ENCODE results near the gene GRAP2. TPM values are rescaled to one million over a fixed set of nuclear protein-coding genes. Genes with fewer than 3 reads are reported as not detected.
"Not testable (repeated sequence)": the region's sequence is repeated elsewhere in the genome, so short reads cannot be mapped to it uniquely, and the experiment has no call there.

GRAP2 gene
- total RNA-seq, 3 donors from 2014 or later (not counting 1 experiment from before 2014, with no cell fraction given) = 65.1 to 97.3 (median 92.2) TPM

DNA sequence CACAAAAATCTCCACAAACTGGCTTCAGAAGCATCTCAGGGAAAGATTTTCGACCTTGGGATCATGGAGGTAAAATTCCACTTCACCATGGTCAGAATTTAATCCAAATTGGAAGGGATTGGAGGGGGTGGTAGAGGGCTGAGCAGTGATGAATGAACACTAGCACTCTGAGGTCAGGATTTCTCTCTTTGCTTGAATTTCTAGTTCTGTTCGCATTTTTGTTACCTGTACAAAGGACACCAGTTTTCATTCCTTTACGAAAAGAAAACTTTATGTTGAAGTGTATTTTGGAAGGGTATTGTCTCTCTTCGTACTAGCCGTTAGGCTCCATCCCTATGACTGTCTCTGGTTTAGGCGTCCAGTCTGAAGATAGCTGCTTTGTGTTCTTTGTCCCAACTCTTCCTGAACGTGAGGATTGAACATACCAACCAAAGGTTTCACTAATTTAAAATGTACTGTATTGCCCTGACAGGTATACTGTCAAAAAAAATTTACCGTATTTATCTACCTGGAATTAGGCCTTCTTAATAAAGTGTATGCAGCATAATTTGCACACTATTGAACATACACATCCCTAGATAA, 772 bp downstream of the GRAP2 start:
- TF ChIP-seq, protein P1, sequence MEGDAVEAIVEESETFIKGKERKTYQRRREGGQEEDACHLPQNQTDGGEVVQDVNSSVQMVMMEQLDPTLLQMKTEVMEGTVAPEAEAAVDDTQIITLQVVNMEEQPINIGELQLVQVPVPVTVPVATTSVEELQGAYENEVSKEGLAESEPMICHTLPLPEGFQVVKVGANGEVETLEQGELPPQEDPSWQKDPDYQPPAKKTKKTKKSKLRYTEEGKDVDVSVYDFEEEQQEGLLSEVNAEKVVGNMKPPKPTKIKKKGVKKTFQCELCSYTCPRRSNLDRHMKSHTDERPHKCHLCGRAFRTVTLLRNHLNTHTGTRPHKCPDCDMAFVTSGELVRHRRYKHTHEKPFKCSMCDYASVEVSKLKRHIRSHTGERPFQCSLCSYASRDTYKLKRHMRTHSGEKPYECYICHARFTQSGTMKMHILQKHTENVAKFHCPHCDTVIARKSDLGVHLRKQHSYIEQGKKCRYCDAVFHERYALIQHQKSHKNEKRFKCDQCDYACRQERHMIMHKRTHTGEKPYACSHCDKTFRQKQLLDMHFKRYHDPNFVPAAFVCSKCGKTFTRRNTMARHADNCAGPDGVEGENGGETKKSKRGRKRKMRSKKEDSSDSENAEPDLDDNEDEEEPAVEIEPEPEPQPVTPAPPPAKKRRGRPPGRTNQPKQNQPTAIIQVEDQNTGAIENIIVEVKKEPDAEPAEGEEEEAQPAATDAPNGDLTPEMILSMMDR (IDR thresholded peaks at IDR 0.05) = no peak
- Mint-ChIP-seq H3K36me3 (no peaks in the 10 kb centered on the region), H3K27ac (peak overlapping the region; percentile 92 to 94), H3K27me3 (ENCODE audit: low read depth in 2 of 2) (no peaks in the 10 kb centered on the region), H3K4me1 (peaks cover 61 to 69% of the 10 kb centered on the region in 2 donors), H3K4me3 (peak overlapping the region; percentile 97), H3K9me3 (no peaks in the 10 kb centered on the region)
- no peak for DNase-seq
- Histone ChIP-seq H3K27me3 (ENCODE audit: control insufficient read depth, insufficient read depth, low read length) (no peaks in the 10 kb centered on the region), H3K9me3 (ENCODE audit: control insufficient read depth, insufficient read depth, low read length) (no peaks in the 10 kb centered on the region), H3K4me3 (ENCODE audit: low read length) (peak overlapping the region; percentile 73), H3K27ac (ENCODE audit: low read length) (peak overlapping the region; percentile 82), H3K36me3 (ENCODE audit: control insufficient read depth, insufficient read depth, low read length) (no peaks in the 10 kb centered on the region), H3K4me1 (ENCODE audit: control insufficient read depth, insufficient read depth, low read length) (peaks cover 36% of the 10 kb centered on the region)
- WGBS (ENCODE audit: insufficient coverage) = 59% methylated on average over 7 of the region's 8 CpGs
- no peak for ATAC-seq
- intact Hi-C loops (cut with micrococcal nuclease) = loop anchor here (1.0 to 10.0 kb wide), 2 partner anchors 60 to 213 kb away; no protein-coding TSS in a partner anchor

DNA sequence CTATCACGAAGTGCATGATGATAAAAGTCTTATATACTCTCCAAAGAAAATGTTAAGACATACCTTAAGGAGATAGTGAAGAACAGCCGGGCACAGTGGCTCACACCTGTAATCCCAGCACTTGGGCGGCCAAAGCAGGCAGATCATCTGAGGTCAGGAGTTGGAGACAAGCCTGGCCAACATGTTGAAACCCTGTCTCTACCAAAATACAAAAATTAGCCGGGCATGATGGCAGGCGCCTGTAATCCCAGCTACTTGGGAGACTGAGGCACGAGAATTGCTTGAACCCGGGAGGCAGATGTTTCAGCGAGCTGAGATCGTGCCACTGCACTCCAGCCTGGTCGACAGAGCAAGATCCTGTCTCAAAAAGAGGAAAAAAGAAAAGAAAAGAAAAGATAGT, 3.1 kb downstream of the GRAP2 start:
- not testable (repeated sequence) for H3K27me3 Mint-ChIP-seq (ENCODE audit: low read depth in 2 of 2); ATAC-seq; H3K9me3 Mint-ChIP-seq; H3K36me3 ChIP-seq (ENCODE audit: control insufficient read depth, insufficient read depth, low read length); H3K27me3 ChIP-seq (ENCODE audit: control insufficient read depth, insufficient read depth, low read length); H3K9me3 ChIP-seq (ENCODE audit: control insufficient read depth, insufficient read depth, low read length); H3K36me3 Mint-ChIP-seq
- Histone ChIP-seq H3K4me3 (ENCODE audit: low read length) (peak overlapping the region; percentile 12), H3K4me1 (ENCODE audit: control insufficient read depth, insufficient read depth, low read length) (peaks cover 41% of the 10 kb centered on the region), H3K27ac (ENCODE audit: low read length) (peak overlapping the region; percentile 9)
- peak in 1 of 2 donors; percentile 20 for DNase-seq
- H3K27ac Mint-ChIP-seq = peak overlapping the region; percentile 53 to 92
- intact Hi-C loops (cut with micrococcal nuclease) = loop anchor here (2.0 to 10.0 kb wide), 2 partner anchors 17 to 211 kb away; no protein-coding TSS in a partner anchor
- peak overlapping the region; percentile 84 for H3K4me3 Mint-ChIP-seq
- WGBS (ENCODE audit: insufficient coverage) = 75% methylated on average over 10 of the region's 10 CpGs
- peaks cover 80 to 82% of the 10 kb centered on the region in 2 donors for H3K4me1 Mint-ChIP-seq

DNA sequence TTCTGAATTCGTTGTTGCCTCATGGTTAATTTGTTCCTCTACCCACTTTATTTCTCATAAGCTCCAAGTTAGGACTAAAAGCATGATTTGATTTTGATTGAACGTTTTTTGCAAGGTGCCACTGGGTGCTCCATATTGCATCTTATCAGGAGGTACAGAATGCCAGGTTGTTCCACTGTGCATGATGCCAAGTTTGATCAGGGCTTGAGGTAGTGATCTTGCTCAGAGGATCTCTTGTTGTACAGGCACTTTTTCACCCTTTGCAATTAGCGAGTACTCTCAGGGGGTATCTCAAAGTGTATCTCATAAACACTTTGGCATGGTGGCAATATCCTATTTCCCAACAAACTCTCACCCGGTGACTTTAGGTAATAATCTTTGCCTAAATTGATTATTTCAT, 4.0 kb downstream of the GRAP2 start:
- Histone ChIP-seq H3K4me3 (ENCODE audit: low read length) (peak overlapping the region; percentile 12), H3K36me3 (ENCODE audit: control insufficient read depth, insufficient read depth, low read length) (no peaks in the 10 kb centered on the region), H3K27ac (ENCODE audit: low read length) (no peak overlapping the region), H3K9me3 (ENCODE audit: control insufficient read depth, insufficient read depth, low read length) (peaks cover under 1% of the 10 kb centered on the region), H3K27me3 (ENCODE audit: control insufficient read depth, insufficient read depth, low read length) (no peaks in the 10 kb centered on the region), H3K4me1 (ENCODE audit: control insufficient read depth, insufficient read depth, low read length) (peaks cover 38% of the 10 kb centered on the region)
- Mint-ChIP-seq H3K27ac (peak overlapping the region; percentile 53 to 92), H3K4me1 (peaks cover 83% of the 10 kb centered on the region in 2 donors), H3K9me3 (no peaks in the 10 kb centered on the region), H3K4me3 (peak overlapping the region; percentile 84), H3K27me3 (ENCODE audit: low read depth in 2 of 2) (no peaks in the 10 kb centered on the region), H3K36me3 (no peaks in the 10 kb centered on the region)
- ATAC-seq (no peak), DNase-seq (peak in 1 of 2 donors; percentile 35)
- 86% methylated on average over 4 of the region's 4 CpGs for WGBS (ENCODE audit: insufficient coverage)
- intact Hi-C loops (cut with micrococcal nuclease) = loop anchor here (2.0 to 10.0 kb wide), 2 partner anchors 16 to 210 kb away; no protein-coding TSS in a partner anchor
- TF ChIP-seq, protein P1 (IDR thresholded peaks at IDR 0.05) = no peak

GRCh38 chr22:39905687-39906086, 4.8 kb downstream of the GRAP2 start:
- intact Hi-C loops (cut with micrococcal nuclease) = loop anchor here (2.0 to 10.0 kb wide), 2 partner anchors 15 to 209 kb away; no protein-coding TSS in a partner anchor
- no peaks in the 10 kb centered on the region for H3K27me3 Mint-ChIP-seq (ENCODE audit: low read depth in 2 of 2)
- H3K36me3 ChIP-seq (ENCODE audit: control insufficient read depth, insufficient read depth, low read length) = no peaks in the 10 kb centered on the region
- TF ChIP-seq, protein P1 (IDR thresholded peaks at IDR 0.05) = no peak
- no peak overlapping the region for H3K4me3 ChIP-seq (ENCODE audit: low read length)
- H3K27ac ChIP-seq (ENCODE audit: low read length) = peak overlapping the region; percentile 3
- H3K27me3 ChIP-seq (ENCODE audit: control insufficient read depth, insufficient read depth, low read length) = no peaks in the 10 kb centered on the region
- no peak for ATAC-seq
- H3K36me3 Mint-ChIP-seq = no peaks in the 10 kb centered on the region
- peaks cover 2 to 5% of the 10 kb centered on the region in 2 donors for H3K9me3 Mint-ChIP-seq
- H3K4me1 Mint-ChIP-seq = peaks cover 83% of the 10 kb centered on the region in 2 donors
- peak overlapping the region; percentile 57 to 92 for H3K27ac Mint-ChIP-seq
- DNase-seq = peak in 1 of 2 donors; percentile 41
- H3K4me3 Mint-ChIP-seq = peak overlapping the region; percentile 84
- 69% methylated on average over 3 of the region's 3 CpGs for WGBS (ENCODE audit: insufficient coverage)
- peaks cover 39% of the 10 kb centered on the region for H3K4me1 ChIP-seq (ENCODE audit: control insufficient read depth, insufficient read depth, low read length)
- peaks cover 4% of the 10 kb centered on the region for H3K9me3 ChIP-seq (ENCODE audit: control insufficient read depth, insufficient read depth, low read length)

Data from natural killer cell (primary cell).